Right kidney (tissue), 1 donor: ENCODE results near the gene ASAP2.

Source experiments
- DNase-seq: peaks from one replicate; pipeline ENCODE4 v3.0.0-alpha.2; 2016

Gene ASAP2

DNA sequence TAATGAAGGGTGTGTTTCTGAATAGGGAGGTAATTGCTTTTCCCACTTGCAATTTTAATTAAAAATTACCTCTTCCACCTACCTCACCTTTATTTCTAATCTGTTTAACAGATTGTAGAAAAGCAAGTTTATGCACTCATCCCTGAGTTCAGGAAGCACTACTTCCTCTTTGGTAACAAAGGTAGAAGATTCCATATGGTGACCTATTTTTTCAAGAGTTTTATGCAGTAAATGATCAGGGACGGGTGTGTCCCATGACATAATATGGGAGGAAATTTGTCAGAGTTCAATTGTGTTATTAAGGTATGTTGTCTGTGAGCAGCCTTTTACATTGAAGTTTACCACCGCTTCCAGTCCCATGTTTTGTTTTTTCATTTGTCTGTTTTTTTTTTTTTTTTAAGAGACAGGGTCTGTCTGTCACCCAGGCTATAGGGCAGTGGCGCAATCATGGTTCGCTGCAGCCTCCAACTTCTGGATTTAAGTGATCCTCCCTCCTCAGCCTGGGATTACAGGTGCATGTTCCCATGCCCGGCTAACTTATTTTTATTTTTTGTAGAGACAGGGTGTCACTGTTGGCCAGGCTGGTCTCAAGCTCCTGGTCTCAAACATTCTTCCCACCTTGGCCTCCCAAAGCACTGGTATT is 68.2 kb downstream of the ASAP2 start:
- no peak for DNase-seq

DNA sequence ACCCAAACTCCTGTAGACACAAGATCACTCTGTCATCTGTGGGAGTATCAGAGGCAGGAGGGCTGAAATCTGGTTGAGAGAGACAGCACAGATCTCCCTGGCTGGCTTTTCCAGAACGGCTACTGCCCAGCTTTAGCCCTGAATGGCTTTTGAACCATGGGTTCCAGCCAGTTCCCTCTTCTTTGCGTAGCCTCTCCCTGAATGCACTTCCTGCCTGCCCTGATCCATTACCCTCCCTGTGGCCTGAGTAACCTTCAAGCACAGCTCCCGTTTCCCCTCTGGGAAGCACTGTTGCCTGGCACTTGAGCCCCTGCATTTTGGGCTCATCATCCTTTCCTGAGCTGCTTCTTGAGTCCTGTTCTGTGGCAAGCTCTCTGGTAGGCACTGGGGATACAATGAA is 68.8 kb downstream of the ASAP2 start:
- DNase-seq = no peak

GRCh38 chr2:9276074-9276473 is 69.5 kb downstream of the ASAP2 start:
- no peak for DNase-seq

DNA sequence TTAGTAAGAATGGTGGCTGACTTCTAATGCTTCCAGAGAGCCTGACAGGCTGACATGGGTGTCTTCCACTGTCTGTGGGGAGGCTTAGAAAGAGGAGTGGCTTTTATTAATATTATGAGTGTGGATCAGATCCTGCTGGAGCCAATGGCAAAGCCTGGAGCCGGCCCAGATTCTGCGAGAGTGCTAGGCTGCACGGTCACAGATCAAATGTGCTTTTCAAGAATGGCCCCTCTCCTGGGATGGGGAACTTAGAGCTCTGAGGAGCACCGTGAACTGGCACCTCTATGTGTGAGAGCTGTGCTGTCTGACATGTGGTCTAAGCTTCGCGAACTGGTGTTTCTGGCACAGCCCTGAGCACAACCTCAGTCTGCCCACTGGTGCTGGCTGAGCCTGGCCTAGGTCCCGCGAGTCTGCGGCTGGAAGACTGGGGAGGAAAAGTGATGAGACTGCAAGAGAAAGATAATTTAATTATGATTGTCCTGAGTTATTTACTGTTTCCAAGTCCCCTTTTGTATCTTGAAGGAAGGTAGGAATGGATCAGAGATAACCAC is 70.4 kb downstream of the ASAP2 start:
- no peak for DNase-seq

GRCh38 chr2:9278439-9278838 is 71.8 kb downstream of the ASAP2 start:
- DNase-seq = no peak

- no peak for DNase-seq
Observed at GRCh38 chr2:9279426-9279825, 72.8 kb downstream of the ASAP2 start.

- DNase-seq = no peak
Observed at GRCh38 chr2:9280224-9280623, 73.6 kb downstream of the ASAP2 start.

DNA sequence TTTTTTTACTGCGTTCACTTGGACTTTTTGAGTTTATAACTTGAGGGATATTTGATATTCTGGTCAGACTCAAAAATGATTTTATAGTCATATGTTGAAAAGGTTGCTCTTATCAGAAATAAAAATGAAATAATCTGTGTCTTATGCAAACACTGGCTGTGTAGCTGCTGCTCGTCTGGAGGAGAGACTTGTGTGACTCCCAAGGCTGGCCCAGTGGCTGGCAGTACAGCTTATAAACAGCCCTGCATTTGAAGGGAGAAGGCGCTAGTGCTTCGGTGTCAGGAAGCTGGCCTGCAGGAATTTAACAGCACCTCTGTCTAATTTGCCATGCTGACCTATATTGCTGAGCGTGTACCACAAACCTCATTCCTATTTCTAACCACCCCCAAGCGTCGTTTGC is 74.5 kb downstream of the ASAP2 start:
- no peak for DNase-seq

DNA sequence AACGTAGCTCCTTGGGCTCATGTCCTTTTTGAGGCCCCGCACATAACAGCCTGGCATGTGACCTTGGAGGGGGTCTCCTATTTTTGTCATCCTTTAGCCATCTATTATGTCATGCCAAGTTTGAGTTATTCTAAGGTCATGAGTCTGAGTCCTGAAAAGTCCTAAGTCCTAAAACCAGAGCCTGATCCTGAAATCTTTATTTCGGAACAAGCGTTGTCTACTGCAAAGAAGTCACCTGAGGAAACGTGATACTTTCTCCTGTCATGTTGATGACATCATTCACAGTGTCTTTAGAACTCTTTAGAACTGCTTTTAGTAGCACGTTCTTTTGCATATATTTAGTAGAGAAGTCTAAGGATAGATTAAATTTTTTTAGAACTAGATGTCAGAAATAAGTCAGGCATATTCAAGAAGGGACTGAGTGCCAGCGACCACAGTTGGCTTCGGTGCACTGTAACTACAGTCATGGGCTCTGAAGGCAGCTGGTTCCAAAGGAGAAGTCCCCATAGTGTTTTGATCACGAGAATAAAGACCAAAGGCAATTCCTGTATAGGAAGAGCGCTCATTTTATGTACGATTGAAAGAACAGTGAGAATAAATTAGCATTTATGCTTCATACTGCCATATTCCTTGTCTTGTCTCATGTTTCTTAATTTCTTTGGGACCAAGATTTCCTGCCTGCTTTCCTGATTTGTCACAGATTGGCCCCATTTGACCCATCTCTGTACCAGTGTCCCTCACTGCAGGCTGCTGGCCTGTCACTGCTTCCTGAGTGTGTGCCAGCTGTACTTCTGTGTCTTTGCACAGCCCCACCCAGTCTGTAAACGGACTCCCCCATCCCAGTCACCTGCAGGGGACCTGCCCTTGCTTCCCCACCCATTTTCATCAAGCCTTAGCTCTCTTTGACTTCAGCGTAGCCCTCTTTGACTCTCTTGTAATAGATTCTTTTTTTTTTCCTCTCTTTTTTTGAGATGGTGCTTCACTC is 75.8 kb downstream of the ASAP2 start:
- no peak for DNase-seq

- no peak for DNase-seq
Observed at GRCh38 chr2:9284521-9285297, 78.1 kb downstream of the ASAP2 start.

DNA sequence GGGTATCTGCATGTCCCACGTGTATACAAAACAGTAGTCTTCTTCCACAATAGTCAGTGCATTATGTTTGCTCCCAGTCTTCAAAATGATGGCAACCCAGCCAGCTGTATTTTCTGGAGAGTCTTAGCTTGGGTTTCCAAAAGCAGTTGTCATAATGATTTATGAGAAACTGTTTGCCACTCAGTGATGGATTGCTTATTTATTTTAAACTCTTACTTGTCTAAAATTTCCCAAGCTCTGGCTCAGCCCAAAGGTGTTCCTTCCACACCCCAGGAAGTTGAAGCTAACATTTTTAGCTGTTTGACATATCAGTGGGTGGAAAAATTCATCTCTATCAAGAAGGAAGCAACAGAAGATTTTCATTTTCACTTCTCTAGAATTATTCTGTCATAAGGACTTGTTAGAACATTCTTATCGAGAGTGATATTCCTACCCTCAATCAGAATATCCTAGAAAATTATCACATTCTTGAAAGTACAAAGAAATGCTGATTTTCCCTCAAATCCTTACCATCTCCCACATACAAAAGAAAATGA is 78.8 kb downstream of the ASAP2 start:
- DNase-seq = no peak

DNA sequence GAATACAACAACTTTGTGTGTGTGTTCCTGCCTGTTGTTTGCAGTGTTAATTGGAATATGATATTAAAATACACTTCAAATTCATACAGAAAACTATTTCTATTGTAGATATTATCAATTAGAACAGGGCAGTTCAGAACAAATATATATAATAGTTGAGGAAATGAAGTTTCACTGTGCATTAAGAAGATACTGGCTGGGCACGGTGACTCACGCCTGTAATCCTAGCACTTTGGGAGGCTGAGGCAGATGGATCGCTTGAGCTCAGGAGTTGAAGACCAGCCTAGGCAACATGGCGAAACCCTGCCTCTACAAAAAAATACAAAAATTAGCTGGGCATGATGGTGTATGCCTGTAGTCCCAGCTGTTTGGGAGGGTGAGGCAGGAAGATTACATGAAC is 79.3 kb downstream of the ASAP2 start:
- no peak for DNase-seq

GRCh38 chr2:9286554-9287399 is 80.2 kb downstream of the ASAP2 start:
- DNase-seq = no peak

GRCh38 chr2:9287400-9288045 is 80.9 kb downstream of the ASAP2 start:
- no peak for DNase-seq

DNA sequence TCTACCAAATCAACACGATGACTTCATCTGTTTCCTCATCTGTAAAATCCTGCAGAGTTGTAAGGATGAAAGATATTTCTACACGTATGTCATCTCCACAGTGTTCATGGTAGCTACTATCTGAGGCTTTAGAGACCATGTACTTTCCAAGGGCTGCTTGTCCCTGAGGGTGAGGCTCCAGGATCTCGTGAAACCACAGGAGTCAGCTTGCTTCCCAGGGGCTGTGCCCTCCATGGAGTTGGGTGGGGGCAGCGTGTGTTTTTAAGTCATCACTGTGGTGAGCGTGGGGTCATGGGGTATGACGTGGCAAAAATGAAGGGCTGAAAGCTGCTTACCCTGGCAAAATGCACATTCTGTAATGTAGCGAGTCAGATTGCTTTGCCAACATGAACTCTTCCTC is 81.6 kb downstream of the ASAP2 start:
- no peak for DNase-seq

- DNase-seq = no peak
Observed at GRCh38 chr2:9288681-9289338, 82.2 kb downstream of the ASAP2 start.

- no peak for DNase-seq
Observed at GRCh38 chr2:9291331-9291730, 84.7 kb downstream of the ASAP2 start.

DNA sequence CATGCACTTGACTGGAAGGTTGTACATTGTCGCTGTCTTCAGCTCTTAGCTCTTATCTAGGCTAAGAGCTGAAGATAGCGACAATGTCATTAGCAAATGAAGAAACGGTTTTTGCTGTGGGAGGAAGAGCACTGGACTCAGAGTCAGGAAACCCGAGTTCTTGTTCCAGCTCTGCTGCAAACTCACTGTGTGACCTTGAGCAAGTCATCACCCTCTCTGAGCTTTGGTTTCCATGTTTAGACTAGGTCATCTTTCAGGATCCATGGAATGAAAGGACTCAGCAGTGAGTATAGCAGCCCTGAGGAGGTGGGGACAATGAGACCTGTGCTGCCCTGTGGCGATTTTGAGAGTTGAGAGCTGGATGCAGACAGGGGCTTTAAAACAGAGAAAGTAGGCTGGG is 85.3 kb downstream of the ASAP2 start:
- no peak for DNase-seq

DNA sequence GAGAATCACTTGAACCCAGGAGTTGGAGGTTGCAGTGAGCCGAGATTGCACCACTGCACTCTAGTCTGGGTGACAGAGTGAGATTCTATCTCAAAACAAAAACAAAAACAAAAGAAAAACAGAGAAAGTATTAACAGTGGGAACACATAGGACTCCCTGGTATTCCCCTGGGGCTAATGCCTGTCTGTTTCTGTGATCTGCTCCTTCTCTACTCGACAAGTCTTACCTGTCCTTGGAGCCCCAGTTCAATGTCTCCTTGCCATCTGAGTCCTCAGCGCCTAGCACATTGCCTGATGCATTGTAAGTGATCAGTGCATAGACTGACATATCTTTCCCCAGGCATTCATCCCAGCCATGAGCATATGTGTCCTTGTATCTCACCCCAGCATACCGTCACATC is 85.8 kb downstream of the ASAP2 start:
- DNase-seq = no peak

DNA sequence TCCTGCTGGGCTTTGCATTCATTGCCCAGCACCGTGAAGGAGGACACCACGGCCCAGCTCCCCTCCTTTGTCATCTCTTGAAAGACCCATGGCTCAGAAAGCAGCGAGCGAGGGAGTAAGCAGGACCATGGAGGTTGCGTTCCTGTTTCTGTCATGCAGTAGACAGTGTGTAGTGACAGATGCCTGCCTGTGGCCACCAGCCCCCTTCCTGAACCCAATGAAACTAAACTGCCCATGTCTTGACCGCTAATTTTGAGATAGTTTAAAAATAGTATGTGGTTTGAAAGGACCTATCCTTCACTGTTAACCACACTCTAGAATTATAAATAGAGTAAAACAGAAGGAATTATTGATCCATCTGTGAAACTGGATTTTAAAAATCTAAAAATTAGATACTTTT is 88.2 kb downstream of the ASAP2 start:
- DNase-seq = no peak
